Measurements from ENCODE around the gene ALAS1. TPM values are rescaled to one million over a fixed set of nuclear protein-coding genes. Genes with fewer than 3 reads are reported as not detected.

ALAS1 gene
- total and polyA plus RNA-seq, 9 of the 15 experiments (the other 6 are each of a cell fraction or from before 2014, with no cell fraction given): 21.4 to 49.5 (median 34.4) TPM

DNA sequence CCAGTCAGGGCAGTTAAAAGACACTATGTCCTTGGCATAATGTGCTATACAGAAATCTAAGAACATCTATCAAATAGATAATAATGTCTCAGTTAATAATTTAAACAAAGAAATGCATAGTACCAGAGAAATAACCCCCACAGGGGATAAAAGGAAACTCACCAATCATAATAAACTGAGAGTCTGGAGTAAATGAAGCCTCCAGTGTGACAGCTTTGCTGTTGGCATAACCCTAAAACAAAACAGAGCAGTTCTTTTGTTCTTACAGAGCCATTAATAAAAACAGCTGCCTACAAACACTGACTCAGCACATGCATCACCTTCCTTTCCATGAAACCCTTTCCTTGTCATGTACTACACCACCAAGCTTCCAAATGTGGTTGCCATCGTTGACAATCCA, 61.1 kb downstream of the ALAS1 start:
- ChIA-PET CTCF (ENCODE audit: low intra/inter-chr PET ratio) (no interaction called here), POLR2A (interaction anchor here (0.7 to 1.1 kb wide), 3 partner anchors 10 to 19 kb away, joined by 3 to 4 read pairs (median 3); no protein-coding TSS in a partner anchor)
- 82% methylated on average over 1 of the region's 1 CpG for WGBS (ENCODE audit: insufficient coverage, low coverage, missing lambda C conversion rate)
- DNase-seq (ENCODE audit: extremely low read depth in 1 of 4, low spot score in 3 of 4) (no peak), ATAC-seq (no peak), FAIRE-seq (no peak)
- H3K4me2 ChIP-seq (ENCODE audit: insufficient read depth, low read length): no peak overlapping the region
- H3K9me1 ChIP-seq (ENCODE audit: control insufficient read depth, insufficient read depth, low read length): no peaks in the 10 kb centered on the region
- no peaks in the 10 kb centered on the region for H4K20me1 ChIP-seq (replicated peaks; ENCODE audit: control insufficient read depth, insufficient read depth, low read length)
- BruUV-seq (replicated peaks): no TSS peak
- H3K36me3 ChIP-seq (ENCODE audit: control insufficient read depth, insufficient read depth, low read length): peaks cover 99% of the 10 kb centered on the region
- no peaks in the 10 kb centered on the region for H3K9me3 ChIP-seq (replicated peaks; ENCODE audit: control insufficient read depth, insufficient read depth, low read depth, low read length)
- no peaks in the 10 kb centered on the region for H3K27me3 ChIP-seq (ENCODE audit: control insufficient read depth in 2 of 2, insufficient read depth in 2 of 2, low read length in 2 of 2)
- no peak overlapping the region for H2AFZ ChIP-seq (ENCODE audit: low read depth, low read length)
- H3K79me2 ChIP-seq (ENCODE audit: control insufficient read depth, insufficient read depth, low read length): peaks cover 25% of the 10 kb centered on the region; the same call in 2 of the 3 replicates
- H3K9ac ChIP-seq (ENCODE audit: insufficient read depth in 1 of 2, low read depth in 2 of 2, low read length in 2 of 2): no peak overlapping the region
- no peak overlapping the region for H3K27ac ChIP-seq (ENCODE audit: extremely low read depth, low read depth, low read length)
- in situ Hi-C loops (cut with MboI): no loop called here
- intact Hi-C loops (cut with micrococcal nuclease): no loop called here
- H3K4me1 ChIP-seq (replicated peaks in 1 of 2; ENCODE audit: control insufficient read depth in 2 of 2, insufficient read depth in 2 of 2, low read length in 2 of 2): peaks cover 0 to 19% of the 10 kb centered on the region in 2 experiments; a peak in 3 of 5 replicates
- H3K4me3 ChIP-seq: no peak overlapping the region
- peak; percentile 22; the same call in 1 of the 2 replicates for TF ChIP-seq MAFF (IDR thresholded peaks at IDR 0.05; ENCODE audit: low read length)
- no peak for TF ChIP-seq HDAC3 (IDR thresholded peaks at IDR 0.05; ENCODE audit: borderline replicate concordance, partially characterized antibody)
- TF ChIP-seq CLOCK (CRISPR knock-in tag; IDR thresholded peaks at IDR 0.05; ENCODE audit: borderline replicate concordance): no peak
- no peak for TF ChIP-seq ZNF561 (CRISPR knock-in tag; conservative IDR thresholded peaks at IDR 0.05)
- no peak for TF ChIP-seq BRCA1 (IDR thresholded peaks at IDR 0.05)
- no peak for TF ChIP-seq BRCA1 (CRISPR knock-in tag; IDR thresholded peaks at IDR 0.05)
- TF ChIP-seq RFX7 (CRISPR knock-in tag; IDR thresholded peaks at IDR 0.05): no peak
- TF ChIP-seq, protein P1, sequence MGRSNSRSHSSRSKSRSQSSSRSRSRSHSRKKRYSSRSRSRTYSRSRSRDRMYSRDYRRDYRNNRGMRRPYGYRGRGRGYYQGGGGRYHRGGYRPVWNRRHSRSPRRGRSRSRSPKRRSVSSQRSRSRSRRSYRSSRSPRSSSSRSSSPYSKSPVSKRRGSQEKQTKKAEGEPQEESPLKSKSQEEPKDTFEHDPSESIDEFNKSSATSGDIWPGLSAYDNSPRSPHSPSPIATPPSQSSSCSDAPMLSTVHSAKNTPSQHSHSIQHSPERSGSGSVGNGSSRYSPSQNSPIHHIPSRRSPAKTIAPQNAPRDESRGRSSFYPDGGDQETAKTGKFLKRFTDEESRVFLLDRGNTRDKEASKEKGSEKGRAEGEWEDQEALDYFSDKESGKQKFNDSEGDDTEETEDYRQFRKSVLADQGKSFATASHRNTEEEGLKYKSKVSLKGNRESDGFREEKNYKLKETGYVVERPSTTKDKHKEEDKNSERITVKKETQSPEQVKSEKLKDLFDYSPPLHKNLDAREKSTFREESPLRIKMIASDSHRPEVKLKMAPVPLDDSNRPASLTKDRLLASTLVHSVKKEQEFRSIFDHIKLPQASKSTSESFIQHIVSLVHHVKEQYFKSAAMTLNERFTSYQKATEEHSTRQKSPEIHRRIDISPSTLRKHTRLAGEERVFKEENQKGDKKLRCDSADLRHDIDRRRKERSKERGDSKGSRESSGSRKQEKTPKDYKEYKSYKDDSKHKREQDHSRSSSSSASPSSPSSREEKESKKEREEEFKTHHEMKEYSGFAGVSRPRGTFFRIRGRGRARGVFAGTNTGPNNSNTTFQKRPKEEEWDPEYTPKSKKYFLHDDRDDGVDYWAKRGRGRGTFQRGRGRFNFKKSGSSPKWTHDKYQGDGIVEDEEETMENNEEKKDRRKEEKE (IDR thresholded peaks at IDR 0.05; ENCODE audit: borderline replicate concordance in 1 of 2, control insufficient read depth in 1 of 2, low read depth in 2 of 2, low read length in 1 of 2): no peak
- TF ChIP-seq ESRRB (CRISPR knock-in tag; IDR thresholded peaks at IDR 0.05; ENCODE audit: borderline replicate concordance): no peak
- TF ChIP-seq MAFK (IDR thresholded peaks at IDR 0.05; ENCODE audit: low read length): 0 out of 2 replicates have a peak, but pooled peaks have one; percentile 16
- TF ChIP-seq, protein P2, sequence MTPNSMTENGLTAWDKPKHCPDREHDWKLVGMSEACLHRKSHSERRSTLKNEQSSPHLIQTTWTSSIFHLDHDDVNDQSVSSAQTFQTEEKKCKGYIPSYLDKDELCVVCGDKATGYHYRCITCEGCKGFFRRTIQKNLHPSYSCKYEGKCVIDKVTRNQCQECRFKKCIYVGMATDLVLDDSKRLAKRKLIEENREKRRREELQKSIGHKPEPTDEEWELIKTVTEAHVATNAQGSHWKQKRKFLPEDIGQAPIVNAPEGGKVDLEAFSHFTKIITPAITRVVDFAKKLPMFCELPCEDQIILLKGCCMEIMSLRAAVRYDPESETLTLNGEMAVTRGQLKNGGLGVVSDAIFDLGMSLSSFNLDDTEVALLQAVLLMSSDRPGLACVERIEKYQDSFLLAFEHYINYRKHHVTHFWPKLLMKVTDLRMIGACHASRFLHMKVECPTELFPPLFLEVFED (CRISPR knock-in tag; conservative IDR thresholded peaks at IDR 0.05): no peak
- TF ChIP-seq PTTG1 (tag; IDR thresholded peaks at IDR 0.05; ENCODE audit: low read depth): no peak
- TF ChIP-seq ZNF316 (IDR thresholded peaks at IDR 0.05): peak; percentile 52
- peak; percentile 44; the same call in 1 of the 2 replicates for TF ChIP-seq MAFG (tag; conservative IDR thresholded peaks at IDR 0.05)
- TF ChIP-seq SRSF9 (IDR thresholded peaks at IDR 0.05; ENCODE audit: borderline replicate concordance, low read depth, low read length): no peak

Measured in K562 (cell line).